ENCODE results near the gene MAST4.

MAST4 gene

GRCh38 chr5:67201897-67202549 lies 605.8 kb downstream of the MAST4 start:
- Histone ChIP-seq H3K27me3 (replicated peaks; ENCODE audit: control insufficient read depth, insufficient read depth, low read length, poor library complexity, severe bottlenecking) (no peaks in the 10 kb centered on the region), H3K4me3 (ENCODE audit: insufficient read depth, low read depth, low read length, poor library complexity, severe bottlenecking) (no peak overlapping the region), H3K9me3 (ENCODE audit: control insufficient read depth, low read length) (peaks cover 4% of the 10 kb centered on the region), H3K27ac (ENCODE audit: insufficient read depth, low read length, poor library complexity, severe bottlenecking) (peak overlapping the region; percentile 6), H3K36me3 (ENCODE audit: control insufficient read depth, insufficient read depth, low read length) (no peaks in the 10 kb centered on the region), H3K4me1 (ENCODE audit: control insufficient read depth, insufficient read depth, low read length, poor library complexity, severe bottlenecking) (peaks cover 41% of the 10 kb centered on the region)
- no peak for DNase-seq

- peaks cover 4% of the 10 kb centered on the region for H3K9me3 ChIP-seq (ENCODE audit: control insufficient read depth, low read length)
- H3K27ac ChIP-seq (ENCODE audit: insufficient read depth, low read length, poor library complexity, severe bottlenecking): peak overlapping the region; percentile 30
- H3K36me3 ChIP-seq (ENCODE audit: control insufficient read depth, insufficient read depth, low read length): no peaks in the 10 kb centered on the region
- peaks cover 49% of the 10 kb centered on the region for H3K4me1 ChIP-seq (ENCODE audit: control insufficient read depth, insufficient read depth, low read length, poor library complexity, severe bottlenecking)
- no peak for DNase-seq
- H3K27me3 ChIP-seq (replicated peaks; ENCODE audit: control insufficient read depth, insufficient read depth, low read length, poor library complexity, severe bottlenecking): no peaks in the 10 kb centered on the region
- H3K4me3 ChIP-seq (ENCODE audit: insufficient read depth, low read depth, low read length, poor library complexity, severe bottlenecking): no peak overlapping the region
Measured at GRCh38 chr5:67202828-67203227, 606.6 kb downstream of the MAST4 start.

- Histone ChIP-seq H3K36me3 (ENCODE audit: control insufficient read depth, insufficient read depth, low read length) (no peaks in the 10 kb centered on the region), H3K9me3 (ENCODE audit: control insufficient read depth, low read length) (peaks cover 4% of the 10 kb centered on the region), H3K27me3 (replicated peaks; ENCODE audit: control insufficient read depth, insufficient read depth, low read length, poor library complexity, severe bottlenecking) (no peaks in the 10 kb centered on the region), H3K4me3 (ENCODE audit: insufficient read depth, low read depth, low read length, poor library complexity, severe bottlenecking) (no peak overlapping the region), H3K27ac (ENCODE audit: insufficient read depth, low read length, poor library complexity, severe bottlenecking) (no peak overlapping the region), H3K4me1 (ENCODE audit: control insufficient read depth, insufficient read depth, low read length, poor library complexity, severe bottlenecking) (peaks cover 58% of the 10 kb centered on the region)
- DNase-seq: no peak
Measured at GRCh38 chr5:67203701-67204074, 607.5 kb downstream of the MAST4 start.

GRCh38 chr5:67204821-67205220 lies 608.6 kb downstream of the MAST4 start:
- Histone ChIP-seq H3K4me3 (ENCODE audit: insufficient read depth, low read depth, low read length, poor library complexity, severe bottlenecking) (no peak overlapping the region), H3K9me3 (ENCODE audit: control insufficient read depth, low read length) (peaks cover 4% of the 10 kb centered on the region), H3K27me3 (replicated peaks; ENCODE audit: control insufficient read depth, insufficient read depth, low read length, poor library complexity, severe bottlenecking) (no peaks in the 10 kb centered on the region), H3K4me1 (ENCODE audit: control insufficient read depth, insufficient read depth, low read length, poor library complexity, severe bottlenecking) (peaks cover 58% of the 10 kb centered on the region), H3K27ac (ENCODE audit: insufficient read depth, low read length, poor library complexity, severe bottlenecking) (peak overlapping the region; percentile 42), H3K36me3 (ENCODE audit: control insufficient read depth, insufficient read depth, low read length) (no peaks in the 10 kb centered on the region)
- no peak for DNase-seq

GRCh38 chr5:67205981-67206380 lies 609.8 kb downstream of the MAST4 start:
- H3K4me3 ChIP-seq (ENCODE audit: insufficient read depth, low read depth, low read length, poor library complexity, severe bottlenecking): no peak overlapping the region
- H3K27ac ChIP-seq (ENCODE audit: insufficient read depth, low read length, poor library complexity, severe bottlenecking): peak overlapping the region; percentile 56
- no peak for DNase-seq
- peaks cover under 1% of the 10 kb centered on the region for H3K9me3 ChIP-seq (ENCODE audit: control insufficient read depth, low read length)
- H3K36me3 ChIP-seq (ENCODE audit: control insufficient read depth, insufficient read depth, low read length): no peaks in the 10 kb centered on the region
- peaks cover 56% of the 10 kb centered on the region for H3K4me1 ChIP-seq (ENCODE audit: control insufficient read depth, insufficient read depth, low read length, poor library complexity, severe bottlenecking)
- H3K27me3 ChIP-seq (replicated peaks; ENCODE audit: control insufficient read depth, insufficient read depth, low read length, poor library complexity, severe bottlenecking): no peaks in the 10 kb centered on the region

- Histone ChIP-seq H3K9me3 (ENCODE audit: control insufficient read depth, low read length) (no peaks in the 10 kb centered on the region), H3K4me1 (ENCODE audit: control insufficient read depth, insufficient read depth, low read length, poor library complexity, severe bottlenecking) (peaks cover 56% of the 10 kb centered on the region), H3K27ac (ENCODE audit: insufficient read depth, low read length, poor library complexity, severe bottlenecking) (peak overlapping the region; percentile 56), H3K36me3 (ENCODE audit: control insufficient read depth, insufficient read depth, low read length) (no peaks in the 10 kb centered on the region), H3K27me3 (replicated peaks; ENCODE audit: control insufficient read depth, insufficient read depth, low read length, poor library complexity, severe bottlenecking) (no peaks in the 10 kb centered on the region), H3K4me3 (ENCODE audit: insufficient read depth, low read depth, low read length, poor library complexity, severe bottlenecking) (no peak overlapping the region)
- DNase-seq: no peak
Measured at GRCh38 chr5:67206461-67206860, 610.3 kb downstream of the MAST4 start.

GRCh38 chr5:67206929-67207328 lies 610.7 kb downstream of the MAST4 start:
- Histone ChIP-seq H3K4me3 (ENCODE audit: insufficient read depth, low read depth, low read length, poor library complexity, severe bottlenecking) (no peak overlapping the region), H3K36me3 (ENCODE audit: control insufficient read depth, insufficient read depth, low read length) (no peaks in the 10 kb centered on the region), H3K27me3 (replicated peaks; ENCODE audit: control insufficient read depth, insufficient read depth, low read length, poor library complexity, severe bottlenecking) (no peaks in the 10 kb centered on the region), H3K27ac (ENCODE audit: insufficient read depth, low read length, poor library complexity, severe bottlenecking) (peak overlapping the region; percentile 56), H3K4me1 (ENCODE audit: control insufficient read depth, insufficient read depth, low read length, poor library complexity, severe bottlenecking) (peaks cover 56% of the 10 kb centered on the region), H3K9me3 (ENCODE audit: control insufficient read depth, low read length) (no peaks in the 10 kb centered on the region)
- DNase-seq: peak; percentile 76 to 82 (median 77)

- Histone ChIP-seq H3K9me3 (ENCODE audit: control insufficient read depth, low read length) (no peaks in the 10 kb centered on the region), H3K4me1 (ENCODE audit: control insufficient read depth, insufficient read depth, low read length, poor library complexity, severe bottlenecking) (peaks cover 44% of the 10 kb centered on the region), H3K27me3 (replicated peaks; ENCODE audit: control insufficient read depth, insufficient read depth, low read length, poor library complexity, severe bottlenecking) (no peaks in the 10 kb centered on the region), H3K27ac (ENCODE audit: insufficient read depth, low read length, poor library complexity, severe bottlenecking) (peak overlapping the region; percentile 56), H3K36me3 (ENCODE audit: control insufficient read depth, insufficient read depth, low read length) (no peaks in the 10 kb centered on the region), H3K4me3 (ENCODE audit: insufficient read depth, low read depth, low read length, poor library complexity, severe bottlenecking) (no peak overlapping the region)
- no peak for DNase-seq
Measured at GRCh38 chr5:67208403-67208802, 612.2 kb downstream of the MAST4 start.

- peak; percentile 29 to 55 (median 32) for DNase-seq
- Histone ChIP-seq H3K36me3 (ENCODE audit: control insufficient read depth, insufficient read depth, low read length) (no peaks in the 10 kb centered on the region), H3K9me3 (ENCODE audit: control insufficient read depth, low read length) (no peaks in the 10 kb centered on the region), H3K27me3 (replicated peaks; ENCODE audit: control insufficient read depth, insufficient read depth, low read length, poor library complexity, severe bottlenecking) (no peaks in the 10 kb centered on the region), H3K4me3 (ENCODE audit: insufficient read depth, low read depth, low read length, poor library complexity, severe bottlenecking) (no peak overlapping the region), H3K4me1 (ENCODE audit: control insufficient read depth, insufficient read depth, low read length, poor library complexity, severe bottlenecking) (peaks cover 40% of the 10 kb centered on the region), H3K27ac (ENCODE audit: insufficient read depth, low read length, poor library complexity, severe bottlenecking) (no peak overlapping the region)
Measured at GRCh38 chr5:67209141-67209771, 613.1 kb downstream of the MAST4 start.

GRCh38 chr5:67211926-67212325 lies 615.7 kb downstream of the MAST4 start:
- no peak for DNase-seq
- Histone ChIP-seq H3K27ac (ENCODE audit: insufficient read depth, low read length, poor library complexity, severe bottlenecking) (no peak overlapping the region), H3K36me3 (ENCODE audit: control insufficient read depth, insufficient read depth, low read length) (no peaks in the 10 kb centered on the region), H3K4me3 (ENCODE audit: insufficient read depth, low read depth, low read length, poor library complexity, severe bottlenecking) (no peak overlapping the region), H3K27me3 (replicated peaks; ENCODE audit: control insufficient read depth, insufficient read depth, low read length, poor library complexity, severe bottlenecking) (no peaks in the 10 kb centered on the region), H3K9me3 (ENCODE audit: control insufficient read depth, low read length) (no peaks in the 10 kb centered on the region), H3K4me1 (ENCODE audit: control insufficient read depth, insufficient read depth, low read length, poor library complexity, severe bottlenecking) (peaks cover 40% of the 10 kb centered on the region)
